Fibroblast of skin of scalp (primary cell): Measurements from ENCODE around the gene PCA3.

ENCODE experiments used
- DNase-seq: peaks from one replicate; pipeline ENCODE4 v3.0.0-alpha.2; 2013

The PCA3 gene

GRCh38 chr9:76827296-76828080 lies 63.2 kb downstream of the PCA3 start:
- DNase-seq = no peak

DNA sequence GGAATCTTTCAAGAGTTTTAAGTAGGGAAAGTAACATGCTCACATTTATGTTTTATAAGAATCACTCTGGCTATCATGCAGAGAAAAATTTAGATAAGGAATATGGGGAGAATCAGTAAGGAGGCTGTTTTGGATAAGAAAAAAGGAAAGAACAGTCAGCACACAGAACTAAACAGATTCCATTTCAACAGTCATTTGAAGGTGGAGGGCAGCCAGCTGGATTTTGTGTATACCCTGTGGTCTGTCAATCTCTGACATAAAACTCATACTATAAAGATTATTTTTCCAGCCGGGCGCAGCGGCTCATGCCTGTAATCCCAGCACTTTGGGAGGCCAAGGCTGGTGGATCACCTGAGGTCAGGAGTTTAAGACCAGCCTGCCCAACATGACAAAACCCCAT lies 64.2 kb downstream of the PCA3 start:
- DNase-seq = no peak

DNA sequence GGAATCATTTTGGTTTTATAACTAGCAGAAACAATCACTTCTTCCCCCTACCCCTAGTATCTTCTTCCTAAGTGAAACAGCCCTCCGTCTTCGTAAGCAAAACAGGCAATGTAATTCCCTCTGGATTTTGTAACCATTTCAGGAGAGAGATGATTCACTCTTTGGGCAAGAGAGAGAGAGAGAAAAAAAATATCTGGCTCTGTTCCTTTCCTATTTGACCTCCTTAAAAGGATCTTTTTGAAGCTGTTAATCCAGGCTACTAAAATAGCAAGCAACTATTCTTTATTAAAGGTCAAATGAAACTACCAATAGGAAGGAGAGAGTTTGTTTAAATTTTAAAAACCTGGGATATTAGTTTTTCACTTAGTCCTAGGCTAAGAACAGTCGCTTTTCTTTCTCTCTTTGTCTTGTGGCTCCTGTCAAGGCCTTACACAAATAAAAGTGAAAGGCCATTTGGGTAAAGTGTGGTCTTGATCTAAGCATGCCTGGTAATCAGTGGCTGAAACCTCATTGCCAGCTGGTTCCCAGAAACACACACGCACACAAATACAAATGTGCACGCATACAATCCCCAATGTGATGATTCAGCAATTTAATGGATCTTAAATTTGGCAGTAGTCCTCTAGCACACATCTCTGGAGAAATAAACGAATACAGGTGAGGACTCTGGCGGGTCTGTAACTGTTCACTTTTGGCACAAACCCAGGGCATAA lies 71.5 kb downstream of the PCA3 start:
- peak; percentile 96 for DNase-seq
